ENCODE results near the gene SEMA5B. TPM values are rescaled to one million over a fixed set of nuclear protein-coding genes. Genes with fewer than 3 reads are reported as not detected.

Gene SEMA5B
- total RNA-seq, 1 donor from 2014 or later: 12.8 TPM

- DNase-seq (ENCODE audit: extremely low spot score, unreplicated experiment): no peak
- H3K36me3 Mint-ChIP-seq: peaks cover 4% of the 10 kb centered on the region
- peaks cover 45% of the 10 kb centered on the region for H3K4me1 Mint-ChIP-seq (ENCODE audit: unreplicated experiment)
- no peak overlapping the region for H3K4me3 Mint-ChIP-seq
- no peaks in the 10 kb centered on the region for H3K9me3 Mint-ChIP-seq
- H3K27ac Mint-ChIP-seq: no peak overlapping the region
- H3K27me3 Mint-ChIP-seq: no peaks in the 10 kb centered on the region
- no peak for TF ChIP-seq CTCF (conservative IDR thresholded peaks at IDR 0.05)
These were observed 44.6 kb upstream of the SEMA5B start for GRCh38 chr3:123072152-123072551.

- H3K4me3 Mint-ChIP-seq: no peak overlapping the region
These were observed 44.0 kb upstream of the SEMA5B start for GRCh38 chr3:123071581-123071980.

GRCh38 chr3:123071146-123071545 is 43.6 kb upstream of the SEMA5B start:
- H3K9me3 Mint-ChIP-seq: no peaks in the 10 kb centered on the region
- no peak overlapping the region for H3K4me3 Mint-ChIP-seq
- peaks cover 48% of the 10 kb centered on the region for H3K4me1 Mint-ChIP-seq (ENCODE audit: unreplicated experiment)
- peak; percentile 59 for TF ChIP-seq CTCF (conservative IDR thresholded peaks at IDR 0.05)
- H3K27me3 Mint-ChIP-seq: no peaks in the 10 kb centered on the region
- no peak overlapping the region for H3K27ac Mint-ChIP-seq
- H3K36me3 Mint-ChIP-seq: peaks cover 4% of the 10 kb centered on the region
- no peak for DNase-seq (ENCODE audit: extremely low spot score, unreplicated experiment)

More at GRCh38 chr3:123071581-123071980, 44.0 kb upstream of the SEMA5B start:
- H3K27ac Mint-ChIP-seq: no peak overlapping the region
- no peaks in the 10 kb centered on the region for H3K9me3 Mint-ChIP-seq
- no peak for TF ChIP-seq CTCF (conservative IDR thresholded peaks at IDR 0.05)
- peaks cover 4% of the 10 kb centered on the region for H3K36me3 Mint-ChIP-seq
- H3K4me1 Mint-ChIP-seq (ENCODE audit: unreplicated experiment): peaks cover 45% of the 10 kb centered on the region
- no peaks in the 10 kb centered on the region for H3K27me3 Mint-ChIP-seq
- DNase-seq (ENCODE audit: extremely low spot score, unreplicated experiment): no peak

GRCh38 chr3:123070510-123070909 is 42.9 kb upstream of the SEMA5B start:
- Mint-ChIP-seq H3K4me1 (ENCODE audit: unreplicated experiment) (peaks cover 48% of the 10 kb centered on the region), H3K27me3 (no peaks in the 10 kb centered on the region), H3K9me3 (no peaks in the 10 kb centered on the region), H3K4me3 (no peak overlapping the region), H3K27ac (no peak overlapping the region), H3K36me3 (peaks cover 4% of the 10 kb centered on the region)
- DNase-seq (ENCODE audit: extremely low spot score, unreplicated experiment): no peak
- TF ChIP-seq CTCF (conservative IDR thresholded peaks at IDR 0.05): no peak

GRCh38 chr3:123068601-123069381 is 41.2 kb upstream of the SEMA5B start:
- Mint-ChIP-seq H3K9me3 (no peaks in the 10 kb centered on the region), H3K4me3 (peak overlapping the region; percentile 94), H3K27me3 (peaks cover 9% of the 10 kb centered on the region), H3K36me3 (no peaks in the 10 kb centered on the region), H3K4me1 (ENCODE audit: unreplicated experiment) (peaks cover 42% of the 10 kb centered on the region), H3K27ac (peak overlapping the region; percentile 37)
- no peak for TF ChIP-seq CTCF (conservative IDR thresholded peaks at IDR 0.05)
- DNase-seq (ENCODE audit: extremely low spot score, unreplicated experiment): no peak

All from type B pancreatic cell (in vitro differentiated cells).